Measurements from ENCODE around the gene NME4. TPM values are rescaled to one million over a fixed set of nuclear protein-coding genes. Genes with fewer than 3 reads are reported as not detected.
"Not testable (repeated sequence)": the region's sequence is repeated elsewhere in the genome, so short reads cannot be mapped to it uniquely, and the experiment has no call there.

Gene NME4
- total RNA-seq, 2 donors from 2014 or later: 68.7 to 91.2 TPM

GRCh38 chr16:375927-376816, 20.8 kb upstream of the NME4 start:
- Histone ChIP-seq H3K9me3 (no peaks in the 10 kb centered on the region), H3K4me3 (no peak overlapping the region), H3K4me1 (ENCODE audit: control insufficient read depth in 1 of 2, low read depth in 2 of 2) (peaks cover 9 to 20% of the 10 kb centered on the region in 2 donors), H3K27ac (no peak overlapping the region), H3K27me3 (replicated peaks; ENCODE audit: insufficient read depth) (no peaks in the 10 kb centered on the region), H3K36me3 (peaks cover 40% of the 10 kb centered on the region)
- no peak for TF ChIP-seq CTCF (IDR thresholded peaks at IDR 0.05)
- ATAC-seq (ENCODE audit: insufficient number of reproducible peaks, low FRiP score, low read depth) (no peak), DNase-seq (ENCODE audit: low spot score) (no peak)

- no peak for TF ChIP-seq CTCF (IDR thresholded peaks at IDR 0.05)
- H3K9me3 ChIP-seq: no peaks in the 10 kb centered on the region
- ATAC-seq (ENCODE audit: insufficient number of reproducible peaks, low FRiP score, low read depth): no peak
- no peak overlapping the region for H3K4me3 ChIP-seq
- H3K27me3 ChIP-seq (replicated peaks; ENCODE audit: insufficient read depth): no peaks in the 10 kb centered on the region
- no peak for DNase-seq (ENCODE audit: low spot score)
- peaks cover 9 to 18% of the 10 kb centered on the region in 2 donors for H3K4me1 ChIP-seq (ENCODE audit: control insufficient read depth in 1 of 2, low read depth in 2 of 2)
- H3K27ac ChIP-seq: no peak overlapping the region
- peaks cover 36% of the 10 kb centered on the region for H3K36me3 ChIP-seq
Measured at GRCh38 chr16:376817-377418, 20.1 kb upstream of the NME4 start.

- peaks cover 9 to 18% of the 10 kb centered on the region in 2 donors for H3K4me1 ChIP-seq (ENCODE audit: control insufficient read depth in 1 of 2, low read depth in 2 of 2)
- H3K9me3 ChIP-seq: no peaks in the 10 kb centered on the region
- no peaks in the 10 kb centered on the region for H3K27me3 ChIP-seq (replicated peaks; ENCODE audit: insufficient read depth)
- H3K27ac ChIP-seq: no peak overlapping the region
- H3K36me3 ChIP-seq: peaks cover 33% of the 10 kb centered on the region
- no peak overlapping the region for H3K4me3 ChIP-seq
- no peak for TF ChIP-seq CTCF (IDR thresholded peaks at IDR 0.05)
- DNase-seq (ENCODE audit: low spot score): no peak
- no peak for ATAC-seq (ENCODE audit: insufficient number of reproducible peaks, low FRiP score, low read depth)
Measured at GRCh38 chr16:377419-377951, 19.5 kb upstream of the NME4 start.

- not testable (repeated sequence) for ATAC-seq (ENCODE audit: insufficient number of reproducible peaks, low FRiP score, low read depth); DNase-seq (ENCODE audit: low spot score); H3K27me3 ChIP-seq (replicated peaks; ENCODE audit: insufficient read depth); H3K9me3 ChIP-seq; H3K4me3 ChIP-seq; H3K27ac ChIP-seq
- Histone ChIP-seq H3K36me3 (peaks cover 29% of the 10 kb centered on the region), H3K4me1 (ENCODE audit: control insufficient read depth in 1 of 2, low read depth in 2 of 2) (peaks cover 9 to 26% of the 10 kb centered on the region in 2 donors)
Measured at GRCh38 chr16:378113-378820, 18.7 kb upstream of the NME4 start.

GRCh38 chr16:378821-379182, 18.2 kb upstream of the NME4 start:
- Histone ChIP-seq H3K27ac (no peak overlapping the region), H3K36me3 (peaks cover 27% of the 10 kb centered on the region), H3K4me1 (ENCODE audit: control insufficient read depth in 1 of 2, low read depth in 2 of 2) (peaks cover 9 to 31% of the 10 kb centered on the region in 2 donors), H3K27me3 (replicated peaks; ENCODE audit: insufficient read depth) (no peaks in the 10 kb centered on the region), H3K9me3 (no peaks in the 10 kb centered on the region), H3K4me3 (no peak overlapping the region)
- TF ChIP-seq CTCF (IDR thresholded peaks at IDR 0.05): no peak
- DNase-seq (ENCODE audit: low spot score): no peak
- no peak for ATAC-seq (ENCODE audit: insufficient number of reproducible peaks, low FRiP score, low read depth)

Measured in thoracic aorta (tissue), 2 donors.